ENCODE data around the gene RSPRY1. TPM values are rescaled to one million over a fixed set of nuclear protein-coding genes. Genes with fewer than 3 reads are reported as not detected.

The RSPRY1 gene
- total RNA-seq, 2 experiments from 2014 or later, result 24.6 to 30.2 TPM

DNA sequence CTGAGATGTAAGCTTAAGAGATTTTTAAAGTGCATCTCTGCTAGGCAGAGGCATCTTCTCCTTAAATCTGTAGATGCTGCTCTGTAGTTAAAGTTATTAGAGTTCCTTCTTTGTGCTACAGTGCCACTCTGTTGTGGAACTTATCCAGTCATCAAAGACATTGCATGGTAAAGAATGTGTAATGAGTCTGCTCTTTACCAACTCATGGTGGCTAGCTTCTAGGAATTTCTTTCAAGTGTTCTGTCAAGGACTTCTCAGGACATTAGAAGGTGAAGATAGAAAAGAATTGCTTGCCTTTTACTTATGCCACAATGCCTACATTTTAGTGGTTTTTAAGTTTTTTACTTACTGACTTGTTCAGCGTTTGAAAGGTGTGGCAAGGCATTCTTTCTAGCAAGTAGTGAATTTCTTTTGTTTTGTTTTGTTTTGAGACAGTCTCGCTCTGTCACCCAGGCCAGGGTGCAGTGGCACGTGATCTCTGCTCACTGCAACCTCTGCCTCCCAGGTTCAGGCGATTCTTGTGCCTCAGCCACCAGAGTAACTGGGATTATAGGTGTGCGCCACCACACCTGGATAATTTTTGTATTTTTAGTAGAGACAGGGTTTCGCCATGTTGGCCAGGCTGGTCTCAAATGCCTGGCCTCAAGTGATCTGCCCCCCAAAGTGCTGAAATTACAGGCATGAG lies 38.7 kb downstream of the RSPRY1 start:
- CTCF ChIA-PET, result interaction anchor here (0.8 to 1.1 kb wide), 2 partner anchors 9 to 73 kb away, joined by 3 read pairs; no protein-coding TSS in a partner anchor
- H3K4me3 Mint-ChIP-seq, result no peak overlapping the region

GRCh38 chr16:57225978-57226377 lies 39.8 kb downstream of the RSPRY1 start:
- Mint-ChIP-seq H3K36me3 (ENCODE audit: low read depth) (peaks cover 52% of the 10 kb centered on the region), H3K27ac (no peak overlapping the region), H3K9me3 (ENCODE audit: low read depth) (no peaks in the 10 kb centered on the region), H3K27me3 (no peaks in the 10 kb centered on the region), H3K4me1 (no peaks in the 10 kb centered on the region), H3K4me3 (no peak overlapping the region)
- intact Hi-C loops (cut with DNase I, micrococcal nuclease), result no loop called here
- DNase-seq (no peak), ATAC-seq (no peak)
- ChIA-PET POLR2A (interaction anchor here (0.7 kb wide), 1 partner anchor 59 kb away, joined by 3 read pairs; no protein-coding TSS in a partner anchor), CTCF (interaction anchor here (1.4 kb wide), 1 partner anchor 15 kb away, joined by 3 read pairs; no protein-coding TSS in a partner anchor)

More for the DNA sequence above, 38.7 kb downstream of the RSPRY1 start:
- ATAC-seq (no peak), DNase-seq (no peak)
- Mint-ChIP-seq H3K27ac (no peak overlapping the region), H3K27me3 (no peaks in the 10 kb centered on the region), H3K4me1 (no peaks in the 10 kb centered on the region), H3K9me3 (ENCODE audit: low read depth) (no peaks in the 10 kb centered on the region), H3K36me3 (ENCODE audit: low read depth) (peaks cover 52% of the 10 kb centered on the region)
- intact Hi-C loops (cut with DNase I, micrococcal nuclease), result no loop called here
- POLR2A ChIA-PET, result no interaction called here

- H3K27me3 Mint-ChIP-seq, result no peaks in the 10 kb centered on the region
- H3K4me1 Mint-ChIP-seq, result no peaks in the 10 kb centered on the region
- peaks cover 48% of the 10 kb centered on the region for H3K36me3 Mint-ChIP-seq (ENCODE audit: low read depth)
- intact Hi-C loops (cut with DNase I, micrococcal nuclease), result no loop called here
- H3K9me3 Mint-ChIP-seq (ENCODE audit: low read depth), result no peaks in the 10 kb centered on the region
- CTCF ChIA-PET, result interaction anchor here (0.8 to 1.4 kb wide), 3 partner anchors 15 to 192 kb away, joined by 3 to 4 read pairs (median 3); no protein-coding TSS in a partner anchor
- DNase-seq (no peak), ATAC-seq (no peak)
- H3K4me3 Mint-ChIP-seq, result no peak overlapping the region
- no peak overlapping the region for H3K27ac Mint-ChIP-seq
- POLR2A ChIA-PET, result no interaction called here
Measured at GRCh38 chr16:57226701-57227621, 40.8 kb downstream of the RSPRY1 start.

DNA sequence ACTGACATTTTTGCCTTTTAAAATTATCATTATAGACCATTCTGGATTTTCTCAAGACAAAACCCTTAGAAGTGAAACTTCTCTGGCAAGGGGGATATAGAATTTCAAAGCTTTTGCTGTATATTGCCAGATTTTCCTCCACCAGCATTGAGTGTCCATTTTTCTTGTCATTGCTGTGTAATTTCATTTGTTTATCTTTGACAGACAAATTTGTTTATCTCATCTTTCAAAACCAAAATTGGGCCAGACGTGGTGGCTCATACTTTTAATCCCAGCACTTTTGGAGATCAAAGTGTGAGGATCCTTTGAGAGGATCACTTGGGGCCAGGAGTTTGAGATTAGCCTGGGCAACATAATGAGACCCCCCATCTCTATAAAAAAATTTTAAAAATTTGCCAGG lies 43.0 kb downstream of the RSPRY1 start:
- H3K9me3 Mint-ChIP-seq (ENCODE audit: low read depth), result no peaks in the 10 kb centered on the region
- H3K36me3 Mint-ChIP-seq (ENCODE audit: low read depth), result peaks cover 43% of the 10 kb centered on the region
- ChIA-PET POLR2A (no interaction called here), CTCF (interaction anchor here (1.5 kb wide), 1 partner anchor 16 kb away, joined by 4 read pairs; no protein-coding TSS in a partner anchor)
- H3K4me1 Mint-ChIP-seq, result no peaks in the 10 kb centered on the region
- intact Hi-C loops (cut with DNase I, micrococcal nuclease), result no loop called here
- ATAC-seq, result no peak
- no peak overlapping the region for H3K4me3 Mint-ChIP-seq
- no peak overlapping the region for H3K27ac Mint-ChIP-seq
- no peak for DNase-seq
- no peaks in the 10 kb centered on the region for H3K27me3 Mint-ChIP-seq

DNA sequence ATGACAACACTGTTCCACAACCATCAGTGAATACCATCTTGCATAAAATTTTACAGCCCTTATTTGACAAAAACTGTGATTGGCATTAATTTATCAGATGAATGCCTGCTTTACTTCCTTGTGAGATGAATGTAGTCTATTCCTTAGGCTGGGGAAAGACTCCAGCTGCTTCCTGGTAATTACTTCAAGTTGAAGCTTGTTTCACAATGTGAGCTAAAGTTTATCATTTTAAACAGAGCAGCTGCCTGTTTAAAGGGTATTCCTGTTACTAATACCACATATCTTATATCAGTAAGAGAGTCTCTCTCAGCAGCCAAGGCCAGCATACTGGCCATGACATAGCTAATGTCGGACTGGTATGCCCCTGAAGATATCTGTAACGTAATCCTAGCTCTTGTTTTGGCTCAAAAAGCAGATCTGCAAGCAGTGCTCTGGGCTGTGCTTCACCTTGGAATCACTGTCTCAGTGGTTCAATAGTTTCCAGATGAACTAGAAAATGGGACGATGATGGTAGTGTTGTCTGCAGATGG lies 45.8 kb downstream of the RSPRY1 start:
- Mint-ChIP-seq H3K27me3 (no peaks in the 10 kb centered on the region), H3K27ac (no peak overlapping the region), H3K9me3 (ENCODE audit: low read depth) (no peaks in the 10 kb centered on the region), H3K4me1 (peaks cover 9% of the 10 kb centered on the region), H3K36me3 (ENCODE audit: low read depth) (peaks cover 49% of the 10 kb centered on the region), H3K4me3 (no peak overlapping the region)
- ChIA-PET CTCF (interaction anchor here (0.7 to 1.8 kb wide), 2 partner anchors 10 to 230 kb away, joined by 3 to 5 read pairs; partner anchors contain the start of gene POLR2C), POLR2A (no interaction called here)
- intact Hi-C loops (cut with DNase I, micrococcal nuclease), result no loop called here
- ATAC-seq (no peak), DNase-seq (no peak)

DNA sequence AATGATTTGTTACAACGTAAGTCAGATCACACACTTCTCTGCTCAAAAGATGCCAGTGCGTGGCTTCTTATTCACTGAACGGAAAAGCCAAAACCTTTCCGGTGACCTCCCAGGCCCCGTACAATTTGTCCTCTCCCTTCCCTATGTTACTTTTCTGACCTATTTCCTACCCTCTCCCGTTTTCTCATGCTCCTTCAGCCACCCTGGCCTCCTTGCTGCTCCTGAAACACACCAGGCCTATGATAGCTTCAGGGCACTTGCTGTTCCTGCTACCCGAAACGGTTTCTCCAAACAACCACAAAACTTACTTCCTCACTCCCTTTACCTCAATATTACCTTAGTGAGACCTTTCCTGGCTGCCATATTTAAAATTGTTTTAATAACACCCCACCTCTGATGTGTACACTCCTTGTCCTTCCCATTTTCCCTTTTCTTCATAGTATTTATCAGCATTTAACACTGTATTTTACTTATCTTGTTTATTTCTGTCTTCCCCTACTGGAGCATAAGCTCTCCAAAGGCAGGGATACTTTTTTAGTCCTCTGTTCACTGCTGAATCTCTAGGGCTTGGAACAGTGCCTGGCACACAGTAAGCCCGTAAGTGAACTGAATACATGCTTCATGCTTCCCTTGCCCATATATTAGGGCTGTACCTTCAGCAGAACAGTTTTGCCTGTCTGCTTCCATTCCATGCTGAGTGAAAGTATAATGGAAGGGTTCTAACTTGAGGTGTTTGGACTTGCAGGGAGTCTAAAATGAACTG lies 48.0 kb downstream of the RSPRY1 start:
- H3K4me3 Mint-ChIP-seq, result no peak overlapping the region
- H3K36me3 Mint-ChIP-seq (ENCODE audit: low read depth), result peaks cover 45% of the 10 kb centered on the region
- no peaks in the 10 kb centered on the region for H3K27me3 Mint-ChIP-seq
- CTCF ChIA-PET, result no interaction called here
- intact Hi-C loops (cut with DNase I, micrococcal nuclease), result no loop called here
- H3K9me3 Mint-ChIP-seq (ENCODE audit: low read depth), result no peaks in the 10 kb centered on the region
- DNase-seq (no peak), ATAC-seq (no peak)
- peaks cover 11% of the 10 kb centered on the region for H3K4me1 Mint-ChIP-seq
- H3K27ac Mint-ChIP-seq, result no peak overlapping the region
- POLR2A ChIA-PET, result no interaction called here

DNA sequence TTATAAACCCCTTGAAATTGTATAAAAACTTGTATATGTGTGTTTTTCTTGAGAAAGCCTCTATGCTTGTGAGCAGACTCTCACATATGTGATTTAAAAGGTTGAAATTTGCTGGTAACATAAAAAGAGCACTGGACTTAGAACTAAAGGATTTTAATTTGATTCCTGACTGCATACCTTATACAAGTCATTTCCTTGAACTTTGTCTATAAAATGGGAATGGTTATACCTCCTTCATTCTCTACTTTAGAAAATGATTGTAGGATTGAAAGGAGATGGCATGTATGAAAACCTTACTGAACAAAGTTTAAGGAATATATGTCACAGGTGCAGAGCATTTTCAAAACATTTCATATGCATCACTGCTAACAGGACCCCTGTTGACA lies 48.6 kb downstream of the RSPRY1 start:
- no peaks in the 10 kb centered on the region for H3K27me3 Mint-ChIP-seq

DNA sequence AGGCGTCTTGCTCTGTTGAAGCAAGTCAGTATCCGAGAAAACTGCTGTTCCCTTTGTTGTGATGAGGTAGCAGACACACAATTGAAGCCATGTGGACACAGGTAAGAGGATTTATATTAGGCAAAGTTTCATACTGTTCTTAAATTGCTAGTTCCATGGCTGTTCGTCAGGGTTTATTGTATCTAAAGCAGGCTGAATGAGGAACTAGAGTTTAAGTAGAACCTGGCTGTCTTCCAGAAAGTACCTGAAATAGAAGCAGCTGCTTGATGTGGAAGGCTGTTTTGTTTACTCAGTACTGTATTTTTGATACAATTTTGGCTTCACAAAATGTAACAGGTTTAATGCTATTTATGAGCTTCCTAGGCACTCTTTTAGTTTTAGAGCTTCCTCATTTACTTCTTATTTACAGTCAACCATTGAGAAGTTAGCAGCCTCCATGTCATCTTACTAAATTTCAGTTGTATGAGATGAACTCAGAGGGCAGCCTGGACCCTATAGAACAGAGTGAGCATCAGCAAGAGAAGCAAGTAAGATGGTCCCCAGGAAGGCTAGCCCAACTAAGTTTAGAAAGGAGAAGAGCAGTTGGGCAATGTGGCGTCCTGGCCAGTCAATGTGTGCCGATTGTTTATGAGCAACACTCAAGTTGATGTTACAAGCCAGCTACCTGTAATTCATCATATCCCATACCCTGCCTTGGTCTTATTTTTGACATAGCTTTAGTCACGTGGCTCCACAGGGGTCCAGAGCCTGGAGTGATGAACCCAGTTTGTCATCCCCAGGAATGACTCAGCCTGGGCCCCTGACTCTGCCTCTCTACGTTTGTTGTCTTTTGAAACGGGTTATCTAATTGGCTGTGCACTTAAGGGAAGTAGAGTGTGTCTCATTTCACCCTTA lies 49.2 kb downstream of the RSPRY1 start:
- Mint-ChIP-seq H3K4me1 (peaks cover 12% of the 10 kb centered on the region), H3K36me3 (ENCODE audit: low read depth) (peaks cover 42% of the 10 kb centered on the region), H3K27ac (peak overlapping the region; percentile 78), H3K27me3 (no peaks in the 10 kb centered on the region), H3K9me3 (ENCODE audit: low read depth) (no peaks in the 10 kb centered on the region), H3K4me3 (no peak overlapping the region)
- ATAC-seq (peak; percentile 94), DNase-seq (peak; percentile 76)
- ChIA-PET CTCF (interaction anchor here (0.6 to 1.7 kb wide), 11 partner anchors 9 to 525 kb away, joined by 3 to 6 read pairs (median 4); partner anchors contain the start of gene ARL2BP), POLR2A (interaction anchor here (0.5 to 1.2 kb wide), 4 partner anchors 10 to 296 kb away, joined by 3 to 4 read pairs (median 3); partner anchors contain the start of gene ARL2BP)
- intact Hi-C loops (cut with DNase I, micrococcal nuclease), result no loop called here

More for the DNA sequence above, 48.6 kb downstream of the RSPRY1 start:
- ChIA-PET POLR2A (no interaction called here), CTCF (interaction anchor here (0.9 kb wide), 1 partner anchor 12 kb away, joined by 3 read pairs; no protein-coding TSS in a partner anchor)
- Mint-ChIP-seq H3K9me3 (ENCODE audit: low read depth) (no peaks in the 10 kb centered on the region), H3K36me3 (ENCODE audit: low read depth) (peaks cover 46% of the 10 kb centered on the region), H3K27ac (no peak overlapping the region), H3K4me1 (peaks cover 12% of the 10 kb centered on the region), H3K4me3 (no peak overlapping the region)
- intact Hi-C loops (cut with DNase I, micrococcal nuclease), result no loop called here
- DNase-seq (no peak), ATAC-seq (no peak)

- peaks cover 12% of the 10 kb centered on the region for H3K4me1 Mint-ChIP-seq
- H3K27me3 Mint-ChIP-seq, result no peaks in the 10 kb centered on the region
- POLR2A ChIA-PET, result interaction anchor here (0.5 to 1.2 kb wide), 3 partner anchors 10 to 297 kb away, joined by 3 to 4 read pairs (median 3); partner anchors contain the start of gene ARL2BP
- no peak for DNase-seq
- CTCF ChIA-PET, result interaction anchor here (0.8 to 1.7 kb wide), 9 partner anchors 8 to 271 kb away, joined by 3 to 6 read pairs (median 4); partner anchors contain the start of gene ARL2BP
- intact Hi-C loops (cut with DNase I, micrococcal nuclease), result no loop called here
- H3K9me3 Mint-ChIP-seq (ENCODE audit: low read depth), result no peaks in the 10 kb centered on the region
- no peak for ATAC-seq
- H3K4me3 Mint-ChIP-seq, result no peak overlapping the region
- H3K36me3 Mint-ChIP-seq (ENCODE audit: low read depth), result peaks cover 39% of the 10 kb centered on the region
- H3K27ac Mint-ChIP-seq, result peak overlapping the region; percentile 78
Measured at GRCh38 chr16:57236022-57236350, 49.9 kb downstream of the RSPRY1 start.

DNA sequence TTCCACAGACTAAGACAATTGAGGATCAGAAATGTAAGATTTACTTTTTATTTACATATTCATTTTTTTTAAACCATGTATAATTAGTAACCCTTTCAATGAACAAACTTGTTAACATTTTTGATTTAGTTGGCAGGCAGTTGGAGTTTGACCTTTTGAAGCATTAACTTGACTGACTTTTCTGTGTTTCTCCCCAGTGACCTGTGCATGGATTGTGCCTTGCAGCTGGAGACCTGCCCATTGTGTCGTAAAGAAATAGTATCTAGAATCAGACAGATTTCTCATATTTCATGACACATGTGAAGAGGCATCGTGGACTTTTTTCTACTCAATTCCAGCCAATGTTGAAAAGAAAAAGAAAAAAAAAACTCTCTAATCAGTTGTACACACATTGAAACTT lies 52.6 kb downstream of the RSPRY1 start:
- ChIA-PET CTCF (interaction anchor here (0.6 to 0.7 kb wide), 3 partner anchors 13 to 647 kb away, joined by 3 to 4 read pairs (median 3); no protein-coding TSS in a partner anchor), POLR2A (no interaction called here)
- ATAC-seq (no peak), DNase-seq (no peak)
- H3K4me3 Mint-ChIP-seq, result no peak overlapping the region
- H3K27me3 Mint-ChIP-seq, result no peaks in the 10 kb centered on the region
- H3K27ac Mint-ChIP-seq, result peak overlapping the region; percentile 6
- no peaks in the 10 kb centered on the region for H3K9me3 Mint-ChIP-seq (ENCODE audit: low read depth)
- H3K4me1 Mint-ChIP-seq, result peaks cover 12% of the 10 kb centered on the region
- peaks cover 32% of the 10 kb centered on the region for H3K36me3 Mint-ChIP-seq (ENCODE audit: low read depth)
- intact Hi-C loops (cut with DNase I, micrococcal nuclease), result no loop called here

Measured in activated CD4-positive, alpha-beta T cell treated with anti-CD3 and anti-CD28 coated beads for 36 hours (primary cell).